Measurements from ENCODE around the gene ADSL.

The ADSL gene

DNA sequence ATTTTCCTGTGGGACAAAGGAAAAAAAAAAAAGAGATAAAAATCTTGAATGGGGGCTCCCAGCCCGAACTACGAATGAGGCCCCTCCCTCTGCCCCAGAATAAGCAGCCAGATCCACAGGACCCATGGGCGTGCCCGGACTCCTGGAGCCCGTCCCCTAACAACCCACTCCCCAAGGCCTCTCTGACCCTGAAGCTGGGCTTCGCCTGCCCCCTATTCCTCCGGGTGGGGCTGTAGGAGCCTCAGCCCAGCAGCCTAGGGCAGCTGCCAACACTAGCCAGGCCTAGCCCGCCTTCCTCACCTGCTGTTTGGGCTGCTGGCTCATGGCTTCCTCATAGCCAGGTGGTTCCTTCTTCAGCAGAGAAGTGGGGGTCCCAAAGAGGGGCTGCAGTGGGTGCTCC, 70.7 kb downstream of the ADSL start:
- Histone ChIP-seq H3K4me1 (ENCODE audit: insufficient read depth, low read length) (no peaks in the 10 kb centered on the region), H3K9me3 (ENCODE audit: control insufficient read depth, insufficient read depth, low read length) (no peaks in the 10 kb centered on the region), H3K9ac (ENCODE audit: low read depth, low read length) (no peak overlapping the region), H3K36me3 (ENCODE audit: insufficient read depth, low read length) (peaks cover 12% of the 10 kb centered on the region)

- Histone ChIP-seq H3K9me3 (ENCODE audit: control insufficient read depth, insufficient read depth, low read length) (no peaks in the 10 kb centered on the region), H3K4me1 (ENCODE audit: insufficient read depth, low read length) (no peaks in the 10 kb centered on the region), H3K9ac (ENCODE audit: low read depth, low read length) (no peak overlapping the region), H3K36me3 (ENCODE audit: insufficient read depth, low read length) (peaks cover 10% of the 10 kb centered on the region)
Measured at GRCh38 chr22:40417881-40418280, 71.6 kb downstream of the ADSL start.

DNA sequence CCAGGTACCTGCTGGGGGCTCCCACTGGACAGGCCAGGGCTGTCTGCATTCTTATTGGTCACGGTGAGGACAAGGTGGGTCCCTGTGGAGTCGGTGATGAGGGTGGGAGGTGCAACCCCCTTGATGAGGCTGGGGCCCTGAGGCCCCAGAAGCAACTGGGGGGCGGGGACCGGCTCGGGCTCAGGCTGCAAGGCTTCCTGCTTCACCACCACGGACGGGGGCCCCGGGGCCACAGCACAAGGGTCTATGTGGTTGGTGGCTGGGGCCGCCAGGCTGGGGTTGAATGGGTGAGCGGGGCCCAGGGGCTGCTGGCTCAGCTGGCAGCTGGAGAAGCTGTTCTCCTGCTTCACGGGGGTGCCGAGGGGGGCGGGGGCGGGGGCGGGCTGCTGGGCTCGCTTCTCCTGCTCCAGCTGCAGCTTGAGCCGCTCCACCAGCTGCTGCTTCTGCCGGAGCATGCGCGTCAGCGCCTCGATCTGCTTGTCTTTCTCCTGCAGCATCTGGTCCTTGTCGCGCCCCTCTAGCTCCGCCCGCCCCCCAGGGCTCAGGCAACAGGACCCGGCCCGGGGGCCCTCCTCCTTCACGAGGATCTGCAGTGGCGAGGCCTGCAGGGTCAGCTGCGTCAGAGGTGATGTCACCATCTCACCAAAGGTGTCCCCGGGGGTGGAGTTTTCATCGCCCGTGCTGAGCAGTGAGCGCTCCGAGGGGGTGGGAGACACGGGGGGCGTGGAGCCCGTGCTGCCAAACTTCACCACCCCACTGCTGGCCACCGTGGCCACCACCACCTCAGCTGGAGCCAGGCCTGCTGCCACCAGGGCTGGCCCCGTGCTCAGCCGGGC, 72.3 kb downstream of the ADSL start:
- peaks cover 10% of the 10 kb centered on the region for H3K36me3 ChIP-seq (ENCODE audit: insufficient read depth, low read length)
- no peaks in the 10 kb centered on the region for H3K9me3 ChIP-seq (ENCODE audit: control insufficient read depth, insufficient read depth, low read length)
- no peaks in the 10 kb centered on the region for H3K4me1 ChIP-seq (ENCODE audit: insufficient read depth, low read length)
- no peak overlapping the region for H3K9ac ChIP-seq (ENCODE audit: low read depth, low read length)

DNA sequence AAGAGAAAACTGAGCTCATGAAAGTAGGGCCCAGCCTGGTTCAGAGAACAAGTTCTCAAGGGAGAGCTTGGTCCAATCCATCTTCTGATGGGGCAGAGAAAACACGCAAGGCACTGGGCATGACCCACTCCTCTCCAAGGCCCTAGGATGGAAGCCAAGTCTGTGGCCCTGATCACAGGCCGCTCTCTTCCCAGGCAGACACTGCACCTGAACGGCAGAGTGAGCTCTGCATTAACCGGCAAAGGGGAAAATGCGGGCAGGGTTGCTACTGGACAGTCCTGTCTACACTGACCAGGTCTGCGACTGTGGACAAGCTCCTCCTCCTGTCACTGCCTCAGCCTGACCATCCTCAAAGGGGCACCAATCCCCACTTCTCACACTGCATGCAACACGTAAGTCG, 73.4 kb downstream of the ADSL start:
- H3K9ac ChIP-seq (ENCODE audit: low read depth, low read length), result no peak overlapping the region
- H3K36me3 ChIP-seq (ENCODE audit: insufficient read depth, low read length), result peaks cover 10% of the 10 kb centered on the region
- no peaks in the 10 kb centered on the region for H3K9me3 ChIP-seq (ENCODE audit: control insufficient read depth, insufficient read depth, low read length)
- H3K4me1 ChIP-seq (ENCODE audit: insufficient read depth, low read length), result no peaks in the 10 kb centered on the region

DNA sequence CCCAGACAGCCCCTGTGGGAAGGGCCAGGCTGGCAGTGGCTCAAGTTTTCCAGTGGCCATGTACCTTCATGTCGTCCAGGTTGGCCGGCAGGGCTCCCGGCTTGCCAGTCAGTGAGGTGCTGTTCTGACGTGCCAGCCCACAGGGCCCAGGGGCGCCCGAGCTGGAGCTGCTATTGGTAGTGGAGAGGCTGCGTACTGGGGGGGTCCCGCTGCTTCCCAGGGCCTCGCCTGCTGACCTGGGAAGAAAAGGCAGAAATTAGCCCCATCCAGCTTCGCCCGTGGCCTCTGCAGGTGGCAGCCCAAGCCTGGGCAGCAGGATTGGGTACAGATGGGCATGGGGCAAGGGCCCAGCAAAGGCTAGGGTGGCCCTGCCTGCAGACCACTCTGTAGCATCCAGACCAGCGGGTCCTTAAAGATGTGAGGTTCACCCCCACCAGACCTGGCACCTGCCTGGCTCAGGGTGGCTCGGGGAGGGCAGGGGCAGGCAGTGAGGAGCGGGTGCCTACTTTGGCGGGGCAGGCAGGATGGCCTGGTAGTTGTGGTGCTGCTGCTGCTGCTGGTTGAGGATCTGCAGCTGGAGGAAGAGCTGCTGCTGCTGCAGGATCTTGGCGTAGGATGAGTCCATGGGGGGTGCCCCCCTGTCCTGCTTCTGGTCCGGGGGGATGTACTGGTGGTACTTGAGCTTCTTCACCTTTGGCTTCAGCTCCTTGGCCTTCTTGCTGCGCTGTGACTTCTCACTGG, 74.2 kb downstream of the ADSL start:
- H3K9ac ChIP-seq (ENCODE audit: low read depth, low read length), result no peak overlapping the region

DNA sequence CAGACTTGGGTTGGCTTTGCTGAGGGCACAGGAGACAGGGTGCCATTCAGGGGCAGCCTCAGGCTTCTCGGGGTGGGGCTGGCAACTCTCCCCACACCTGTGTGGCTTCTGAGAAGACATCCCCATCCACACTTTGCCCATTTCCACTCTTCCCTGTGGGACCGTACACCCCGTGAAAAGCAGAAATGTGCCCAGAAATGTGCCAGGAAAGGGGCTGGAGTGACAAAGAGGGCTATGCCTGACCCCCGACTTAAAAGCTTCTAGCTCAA, 74.7 kb downstream of the ADSL start:
- H3K9ac ChIP-seq (ENCODE audit: low read depth, low read length), result no peak overlapping the region
- H3K36me3 ChIP-seq (ENCODE audit: insufficient read depth, low read length), result peaks cover 10% of the 10 kb centered on the region
- H3K9me3 ChIP-seq (ENCODE audit: control insufficient read depth, insufficient read depth, low read length), result no peaks in the 10 kb centered on the region
- no peaks in the 10 kb centered on the region for H3K4me1 ChIP-seq (ENCODE audit: insufficient read depth, low read length)

More for the DNA sequence above, 74.2 kb downstream of the ADSL start:
- H3K4me1 ChIP-seq (ENCODE audit: insufficient read depth, low read length), result no peaks in the 10 kb centered on the region
- H3K36me3 ChIP-seq (ENCODE audit: insufficient read depth, low read length), result peaks cover 10% of the 10 kb centered on the region
- H3K9me3 ChIP-seq (ENCODE audit: control insufficient read depth, insufficient read depth, low read length), result no peaks in the 10 kb centered on the region

DNA sequence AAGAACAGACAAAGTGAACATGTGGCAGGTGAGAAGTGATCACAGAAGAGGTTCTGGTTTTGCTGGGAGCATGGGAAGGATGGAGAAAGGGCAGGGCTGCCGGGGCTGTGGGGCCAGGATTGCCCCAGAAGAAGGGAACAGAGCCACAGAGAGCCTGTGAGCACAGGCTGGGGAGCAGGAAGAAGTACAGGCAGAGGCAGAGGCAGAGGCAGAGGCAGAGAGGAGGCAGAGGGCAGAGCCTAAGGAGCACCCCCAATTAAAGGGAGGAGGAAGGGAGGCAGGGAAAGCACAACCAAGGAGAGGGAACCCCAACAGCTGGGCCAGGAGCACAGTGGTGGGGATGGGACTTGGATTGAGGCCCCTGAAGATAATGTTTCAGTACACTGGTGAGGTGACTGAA, 75.6 kb downstream of the ADSL start:
- Histone ChIP-seq H3K9ac (ENCODE audit: low read depth, low read length) (no peak overlapping the region), H3K4me1 (ENCODE audit: insufficient read depth, low read length) (no peaks in the 10 kb centered on the region), H3K36me3 (ENCODE audit: insufficient read depth, low read length) (peaks cover 6% of the 10 kb centered on the region), H3K9me3 (ENCODE audit: control insufficient read depth, insufficient read depth, low read length) (no peaks in the 10 kb centered on the region)

DNA sequence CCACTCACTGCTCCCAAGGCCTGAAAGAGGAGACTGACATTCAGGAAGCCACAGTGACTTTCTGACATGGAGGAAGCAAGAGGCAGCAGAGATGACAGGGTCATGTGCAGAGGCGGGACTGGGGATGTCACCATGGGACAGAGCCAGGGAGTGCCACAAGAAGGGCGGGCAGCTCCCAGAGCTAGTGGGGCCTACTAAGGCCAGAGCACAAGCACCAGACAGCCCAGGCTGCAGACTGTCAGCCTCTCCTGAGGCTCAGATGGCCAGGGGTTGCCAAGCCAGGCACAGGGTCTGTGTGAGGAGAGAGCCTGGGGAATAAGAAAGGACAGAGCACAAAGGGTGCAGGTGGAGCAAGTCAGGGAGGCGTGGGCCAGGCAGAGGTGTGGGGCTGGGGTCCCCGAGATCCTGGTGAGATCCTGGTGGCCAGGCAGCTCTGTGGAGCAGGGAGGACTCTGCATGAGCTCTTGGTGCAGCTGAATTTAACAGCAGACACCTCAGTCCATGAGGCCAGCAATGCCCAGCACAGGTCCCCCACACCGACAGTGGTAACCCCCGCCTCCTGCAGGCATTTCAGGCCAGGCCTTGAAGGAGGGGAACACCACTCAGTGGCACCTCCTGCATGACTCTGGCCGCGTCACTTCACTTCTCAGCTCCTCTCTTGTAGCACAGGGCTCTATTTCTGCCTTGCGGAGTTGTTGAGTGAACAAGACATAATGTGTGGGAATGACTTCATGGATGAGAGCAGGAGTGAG, 76.4 kb downstream of the ADSL start:
- Histone ChIP-seq H3K9me3 (ENCODE audit: control insufficient read depth, insufficient read depth, low read length) (no peaks in the 10 kb centered on the region), H3K9ac (ENCODE audit: low read depth, low read length) (no peak overlapping the region), H3K4me1 (ENCODE audit: insufficient read depth, low read length) (no peaks in the 10 kb centered on the region), H3K36me3 (ENCODE audit: insufficient read depth, low read length) (peaks cover 6% of the 10 kb centered on the region)

GRCh38 chr22:40423310-40423688, 77.0 kb downstream of the ADSL start:
- H3K4me1 ChIP-seq (ENCODE audit: insufficient read depth, low read length), result no peaks in the 10 kb centered on the region
- no peaks in the 10 kb centered on the region for H3K9me3 ChIP-seq (ENCODE audit: control insufficient read depth, insufficient read depth, low read length)
- H3K36me3 ChIP-seq (ENCODE audit: insufficient read depth, low read length), result peaks cover 6% of the 10 kb centered on the region
- H3K9ac ChIP-seq (ENCODE audit: low read depth, low read length), result no peak overlapping the region

DNA sequence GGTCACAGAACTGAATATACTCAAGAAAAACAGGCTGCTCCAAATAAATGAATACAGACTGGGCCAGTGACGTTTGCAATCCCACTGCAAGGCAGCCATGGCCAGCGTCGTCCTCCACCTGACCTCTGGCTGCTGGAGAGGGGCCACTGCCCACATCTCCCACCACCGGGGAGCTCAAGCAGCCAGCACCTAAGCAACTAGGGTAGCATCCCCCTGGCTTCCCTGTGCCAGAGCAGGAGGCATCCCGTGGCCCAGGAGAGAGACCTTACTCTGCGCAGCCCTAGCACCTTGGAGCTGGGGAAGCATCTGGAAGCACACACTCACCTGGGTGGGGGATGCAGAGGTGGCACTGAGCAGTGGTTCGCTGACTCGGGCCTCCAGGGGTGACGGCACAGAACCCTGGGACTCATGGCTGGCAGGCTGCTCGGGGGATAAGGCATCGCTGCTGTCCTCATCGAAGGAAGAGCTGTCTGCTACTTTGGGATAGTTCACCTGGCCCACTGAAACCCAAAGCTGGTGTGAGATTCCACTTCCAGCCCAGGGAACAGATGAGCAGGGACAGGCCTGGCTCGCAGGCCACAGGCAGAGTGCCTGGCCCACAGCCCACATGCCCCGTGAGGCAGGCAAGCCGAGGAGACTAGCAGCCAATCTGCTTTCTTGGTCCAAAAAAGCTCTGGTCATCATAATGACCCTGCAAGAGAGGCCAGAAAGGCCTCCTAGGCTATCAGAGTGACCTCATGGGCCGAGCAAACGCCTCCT, 77.8 kb downstream of the ADSL start:
- Histone ChIP-seq H3K4me1 (ENCODE audit: insufficient read depth, low read length) (no peaks in the 10 kb centered on the region), H3K9ac (ENCODE audit: low read depth, low read length) (no peak overlapping the region), H3K9me3 (ENCODE audit: control insufficient read depth, insufficient read depth, low read length) (no peaks in the 10 kb centered on the region), H3K36me3 (ENCODE audit: insufficient read depth, low read length) (peaks cover 7% of the 10 kb centered on the region)

DNA sequence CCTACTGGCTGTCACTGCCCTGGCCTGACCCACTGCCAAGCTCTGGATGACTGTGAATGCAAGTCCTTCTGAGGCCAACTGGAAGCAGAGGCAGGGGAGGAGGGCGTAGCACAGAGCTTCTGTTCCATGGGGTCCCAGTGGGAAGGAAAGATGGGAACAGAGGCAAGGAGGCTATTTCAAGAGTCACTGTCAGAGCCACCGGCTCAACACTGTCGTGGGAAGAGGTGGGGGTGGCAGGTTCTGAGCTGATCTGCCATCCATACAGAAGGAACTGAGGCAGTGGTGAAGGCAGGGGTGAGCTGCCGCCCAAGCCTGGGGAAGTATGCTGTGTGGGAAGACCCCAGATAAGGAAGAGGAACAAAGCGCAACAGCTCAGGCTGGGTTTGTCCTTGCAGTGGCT, 78.8 kb downstream of the ADSL start:
- Histone ChIP-seq H3K4me1 (ENCODE audit: insufficient read depth, low read length) (no peaks in the 10 kb centered on the region), H3K9ac (ENCODE audit: low read depth, low read length) (no peak overlapping the region), H3K36me3 (ENCODE audit: insufficient read depth, low read length) (peaks cover 14% of the 10 kb centered on the region), H3K9me3 (ENCODE audit: control insufficient read depth, insufficient read depth, low read length) (no peaks in the 10 kb centered on the region)

GRCh38 chr22:40426594-40427333, 80.5 kb downstream of the ADSL start:
- Histone ChIP-seq H3K9me3 (ENCODE audit: control insufficient read depth, insufficient read depth, low read length) (no peaks in the 10 kb centered on the region), H3K9ac (ENCODE audit: low read depth, low read length) (no peak overlapping the region), H3K4me1 (ENCODE audit: insufficient read depth, low read length) (no peaks in the 10 kb centered on the region), H3K36me3 (ENCODE audit: insufficient read depth, low read length) (peaks cover 14% of the 10 kb centered on the region; the same call in 1 of the 2 replicates)

DNA sequence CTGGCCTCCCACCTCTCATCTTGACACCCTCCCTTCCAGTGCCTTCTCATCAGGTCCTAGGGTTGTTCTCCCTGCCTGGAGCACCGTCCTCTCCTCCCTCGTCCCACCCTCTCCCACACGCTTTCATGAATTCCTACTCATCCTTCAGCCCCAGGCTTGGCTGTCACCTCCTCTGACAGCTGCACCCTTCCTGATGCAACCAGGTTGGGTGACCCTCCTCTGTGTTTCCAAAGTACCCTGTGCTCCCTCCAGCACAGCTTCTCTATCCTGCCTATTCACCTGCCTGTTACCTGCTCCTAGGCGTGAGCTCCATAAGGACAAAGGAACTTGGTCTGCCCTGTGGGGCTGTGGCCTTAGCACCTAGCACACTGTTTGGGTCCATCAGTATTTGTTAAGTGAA, 82.5 kb downstream of the ADSL start:
- Histone ChIP-seq H3K4me1 (ENCODE audit: insufficient read depth, low read length) (no peaks in the 10 kb centered on the region), H3K9ac (ENCODE audit: low read depth, low read length) (no peak overlapping the region), H3K36me3 (ENCODE audit: insufficient read depth, low read length) (peaks cover 14% of the 10 kb centered on the region; the same call in 1 of the 2 replicates), H3K9me3 (ENCODE audit: control insufficient read depth, insufficient read depth, low read length) (no peaks in the 10 kb centered on the region)

DNA sequence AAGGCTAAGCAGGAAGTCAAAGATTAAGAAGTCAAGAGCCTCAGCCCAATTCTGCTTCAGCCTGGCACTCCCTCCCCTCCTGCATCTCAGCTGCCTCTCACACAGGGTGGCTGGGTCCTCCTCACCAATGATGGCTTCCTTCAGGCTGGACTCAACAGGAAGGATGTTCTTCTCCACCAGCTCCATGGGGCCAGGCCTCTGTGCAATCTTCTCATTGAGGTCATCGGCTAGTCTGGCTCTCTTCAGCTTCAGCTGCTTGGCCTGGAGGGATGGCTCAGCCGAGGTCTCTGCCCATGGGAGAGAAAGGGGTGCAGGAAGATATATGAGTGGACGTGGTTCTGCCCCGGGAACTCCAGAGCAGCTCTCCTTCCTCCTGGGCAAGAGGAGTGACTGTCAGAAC, 83.2 kb downstream of the ADSL start:
- H3K9ac ChIP-seq (ENCODE audit: low read depth, low read length), result no peak overlapping the region
- H3K4me1 ChIP-seq (ENCODE audit: insufficient read depth, low read length), result no peaks in the 10 kb centered on the region
- H3K9me3 ChIP-seq (ENCODE audit: control insufficient read depth, insufficient read depth, low read length), result no peaks in the 10 kb centered on the region
- H3K36me3 ChIP-seq (ENCODE audit: insufficient read depth, low read length), result peaks cover 14% of the 10 kb centered on the region; the same call in 1 of the 2 replicates

All from ES-I3 (cell line).